ENCODE data around the gene LONP2.

The LONP2 gene

GRCh38 chr16:48356633-48357376 is 112.7 kb downstream of the LONP2 start:
- CTCF ChIA-PET: interaction anchor here (0.6 to 7.0 kb wide), 10 partner anchors 9 to 273 kb away, joined by 3 to 95 read pairs (median 4); no protein-coding TSS in a partner anchor
- TF ChIP-seq CTCF (IDR thresholded peaks at IDR 0.05; ENCODE audit: control extremely low read depth, extremely low read depth, low read depth, missing control alignments): no peak
- DNase-seq (ENCODE audit: extremely low spot score): no peak
- POLR2A ChIA-PET: interaction anchor here (0.6 to 1.1 kb wide), 2 partner anchors 10 to 1232 kb away, joined by 3 to 7 read pairs; no protein-coding TSS in a partner anchor

DNA sequence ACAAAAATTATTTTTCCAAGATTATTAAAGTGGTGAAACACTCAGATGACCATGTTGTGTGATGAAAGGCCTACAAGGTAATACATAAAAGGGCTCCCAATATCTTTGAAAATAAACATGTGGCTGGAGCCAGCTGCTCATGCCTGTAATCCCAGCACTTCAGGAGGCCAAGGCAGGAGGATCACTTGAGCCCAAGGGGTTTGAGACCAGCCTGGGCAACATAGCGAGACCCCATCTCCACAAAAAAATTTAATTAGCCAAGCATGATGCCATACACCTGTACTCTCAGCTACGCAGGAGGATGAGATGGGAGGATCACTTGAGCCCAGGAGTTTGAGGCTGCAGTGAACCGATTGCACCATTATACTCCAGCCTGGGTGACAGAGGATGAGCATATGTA is 114.3 kb downstream of the LONP2 start:
- POLR2A ChIA-PET: no interaction called here
- no peak for TF ChIP-seq CTCF (IDR thresholded peaks at IDR 0.05; ENCODE audit: control extremely low read depth, extremely low read depth, low read depth, missing control alignments)
- CTCF ChIA-PET: interaction anchor here (1.0 to 7.0 kb wide), 5 partner anchors 8 to 271 kb away, joined by 3 to 95 read pairs (median 8); no protein-coding TSS in a partner anchor
- DNase-seq (ENCODE audit: extremely low spot score): no peak

DNA sequence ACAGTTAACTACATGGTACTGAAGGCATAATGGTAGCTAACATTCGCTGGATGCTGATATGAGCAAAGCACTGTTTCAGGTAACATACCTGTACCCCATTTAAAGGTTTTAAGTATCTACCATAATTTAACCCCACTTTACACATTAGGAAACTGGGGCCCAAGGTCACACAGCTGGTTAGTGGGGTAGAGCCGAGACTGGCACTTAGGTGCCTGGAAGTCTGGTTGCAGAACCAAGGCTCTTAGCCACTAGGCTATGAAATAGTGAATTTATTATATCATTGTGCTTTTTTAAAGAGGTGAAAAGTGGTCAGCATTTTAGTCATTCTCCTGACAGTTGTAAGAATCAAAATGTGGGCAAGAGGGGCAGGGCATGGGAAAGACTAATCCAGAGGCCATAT is 115.9 kb downstream of the LONP2 start:
- ChIA-PET CTCF (interaction anchor here (0.9 to 3.2 kb wide), 4 partner anchors 26 to 271 kb away, joined by 3 to 23 read pairs (median 6); partner anchors contain the start of gene SIAH1), POLR2A (no interaction called here)
- DNase-seq (ENCODE audit: extremely low spot score): no peak
- TF ChIP-seq CTCF (IDR thresholded peaks at IDR 0.05; ENCODE audit: control extremely low read depth, extremely low read depth, low read depth, missing control alignments): no peak

DNA sequence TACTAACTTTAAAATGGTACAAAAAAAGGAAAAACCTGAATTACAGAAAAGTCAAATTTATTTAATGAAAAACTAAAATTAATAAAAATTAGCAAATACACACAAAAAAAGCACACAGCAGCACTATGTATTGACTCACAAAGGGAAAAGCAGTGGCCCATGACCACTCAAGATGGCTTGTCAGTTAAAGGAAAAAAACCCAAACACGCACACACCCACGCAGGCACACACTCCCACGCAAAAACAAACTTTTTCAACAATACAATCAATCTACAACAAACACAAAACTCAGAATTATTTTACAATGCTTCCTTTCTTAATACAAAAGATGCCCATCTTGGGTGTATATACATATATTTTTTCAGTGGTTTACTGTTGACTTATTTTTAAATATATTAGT is 116.9 kb downstream of the LONP2 start:
- ChIA-PET POLR2A (no interaction called here), CTCF (interaction anchor here (0.9 to 3.2 kb wide), 5 partner anchors 10 to 269 kb away, joined by 3 to 23 read pairs (median 5); no protein-coding TSS in a partner anchor)
- TF ChIP-seq CTCF (IDR thresholded peaks at IDR 0.05; ENCODE audit: control extremely low read depth, extremely low read depth, low read depth, missing control alignments): no peak
- DNase-seq (ENCODE audit: extremely low spot score): peak; percentile 36

DNA sequence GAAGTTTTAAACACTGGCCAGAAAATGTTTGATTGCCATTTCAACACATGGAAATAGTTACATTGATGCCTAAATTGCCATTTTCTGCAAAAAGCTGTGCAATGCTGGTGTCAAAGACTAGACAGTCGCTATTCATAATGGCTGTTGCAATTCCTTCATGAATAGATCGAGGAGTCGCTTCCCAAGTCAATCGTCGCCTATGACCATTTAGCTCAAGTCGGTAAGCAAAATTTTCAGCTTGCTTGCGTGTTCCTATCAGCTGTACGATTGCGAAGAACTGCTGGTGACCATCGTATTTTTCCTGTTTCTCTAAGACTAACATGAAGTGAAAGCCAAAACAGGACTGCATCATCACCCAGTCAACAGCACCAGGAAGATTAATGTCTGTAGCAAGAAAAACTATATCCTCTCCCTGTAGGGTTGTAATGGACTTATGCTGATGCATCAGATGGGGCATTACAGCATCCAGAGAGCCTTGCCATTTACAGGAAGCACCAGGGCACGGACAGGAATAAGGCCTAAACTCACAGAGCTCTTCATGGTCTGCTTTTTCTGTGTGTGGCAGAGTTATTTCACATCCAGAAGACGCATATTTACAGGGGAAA is 117.5 kb downstream of the LONP2 start:
- ChIA-PET POLR2A (no interaction called here), CTCF (interaction anchor here (1.1 to 3.2 kb wide), 5 partner anchors 8 to 269 kb away, joined by 3 to 23 read pairs (median 5); no protein-coding TSS in a partner anchor)
- TF ChIP-seq CTCF (IDR thresholded peaks at IDR 0.05; ENCODE audit: control extremely low read depth, extremely low read depth, low read depth, missing control alignments): no peak
- no peak for DNase-seq (ENCODE audit: extremely low spot score)

- no peak for DNase-seq (ENCODE audit: extremely low spot score)
- TF ChIP-seq CTCF (IDR thresholded peaks at IDR 0.05; ENCODE audit: control extremely low read depth, extremely low read depth, low read depth, missing control alignments): no peak
- ChIA-PET POLR2A (interaction anchor here (1.1 to 1.4 kb wide), 3 partner anchors 20 to 258 kb away, joined by 3 to 7 read pairs (median 3); partner anchors contain the start of genes N4BP1 and SIAH1), CTCF (interaction anchor here (0.8 to 3.0 kb wide), 9 partner anchors 10 to 165 kb away, joined by 3 to 20 read pairs (median 5); partner anchors contain the start of gene SIAH1)
Observed at GRCh38 chr16:48365025-48365600, 121.0 kb downstream of the LONP2 start.
